ENCODE measurements around the gene GAS5.
"Not testable (repeated sequence)": the region's sequence is repeated elsewhere in the genome, so short reads cannot be mapped to it uniquely, and the experiment has no call there.

The GAS5 gene

GRCh38 chr1:173867753-173868265 lies at the start of gene GAS5:
TSS of gene GAS5 (minus strand) at chr1:173867989.
- DNase-seq (ENCODE audit: low read depth): peak; percentile 100

DNA sequence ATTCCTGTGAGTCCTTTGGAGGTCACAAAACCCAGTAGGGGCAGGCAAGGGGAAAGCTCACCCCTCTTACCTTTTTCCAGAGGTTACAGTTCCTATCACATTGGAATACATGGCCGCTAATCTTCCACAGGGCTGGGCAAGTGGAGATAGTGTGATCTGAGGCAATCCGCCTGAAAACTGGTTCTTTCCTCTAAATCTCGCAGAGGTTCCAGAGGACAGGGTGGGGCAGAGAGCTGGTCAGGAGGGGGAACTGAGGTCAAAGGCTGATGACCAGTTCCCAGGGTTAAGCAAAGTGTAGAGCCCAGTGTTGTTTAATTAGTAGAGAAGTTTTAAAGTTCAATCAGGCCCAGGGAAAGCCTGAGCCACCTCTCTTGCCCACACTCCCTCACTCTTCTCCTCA lies 49.4 kb upstream of the GAS5 start, which contains the start of gene SERPINC1:
TSS of gene SERPINC1 (minus strand) at position 179 of the 400 bp plus-strand sequence. CDS start at position 111, 68 bp downstream.
- DNase-seq (ENCODE audit: low read depth): no peak

- DNase-seq (ENCODE audit: low read depth): no peak
These were observed 48.9 kb upstream of the GAS5 start for GRCh38 chr1:173916667-173917066.

DNA sequence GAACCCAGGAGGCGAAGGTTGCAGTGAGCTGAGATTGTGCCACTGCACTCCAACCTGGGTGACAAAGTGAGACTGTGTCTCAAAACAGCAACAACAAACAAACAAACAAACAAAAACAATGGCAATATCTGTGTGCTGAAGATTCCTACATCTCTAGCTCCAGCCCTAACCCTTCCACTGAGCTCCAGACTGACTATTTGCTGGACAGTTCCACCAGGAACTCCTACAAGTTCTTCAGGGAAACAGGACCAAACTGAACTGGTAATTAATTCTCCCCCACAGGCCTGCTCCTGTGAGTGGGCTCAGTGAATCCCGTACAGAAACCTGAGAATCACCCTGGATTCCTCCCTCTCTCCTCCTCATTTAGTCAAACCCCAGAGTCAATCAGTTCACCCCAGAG lies 47.8 kb upstream of the GAS5 start:
- DNase-seq (ENCODE audit: low read depth): no peak

GRCh38 chr1:173914366-173914871 lies 46.6 kb upstream of the GAS5 start:
- DNase-seq (ENCODE audit: low read depth): peak; percentile 36

- DNase-seq (ENCODE audit: low read depth): no peak
These were observed 45.3 kb upstream of the GAS5 start for GRCh38 chr1:173913111-173913510.

- DNase-seq (ENCODE audit: low read depth): no peak
These were observed 36.2 kb upstream of the GAS5 start for GRCh38 chr1:173903827-173904531.

GRCh38 chr1:173900992-173901391 lies 33.2 kb upstream of the GAS5 start:
- DNase-seq (ENCODE audit: low read depth): no peak

DNA sequence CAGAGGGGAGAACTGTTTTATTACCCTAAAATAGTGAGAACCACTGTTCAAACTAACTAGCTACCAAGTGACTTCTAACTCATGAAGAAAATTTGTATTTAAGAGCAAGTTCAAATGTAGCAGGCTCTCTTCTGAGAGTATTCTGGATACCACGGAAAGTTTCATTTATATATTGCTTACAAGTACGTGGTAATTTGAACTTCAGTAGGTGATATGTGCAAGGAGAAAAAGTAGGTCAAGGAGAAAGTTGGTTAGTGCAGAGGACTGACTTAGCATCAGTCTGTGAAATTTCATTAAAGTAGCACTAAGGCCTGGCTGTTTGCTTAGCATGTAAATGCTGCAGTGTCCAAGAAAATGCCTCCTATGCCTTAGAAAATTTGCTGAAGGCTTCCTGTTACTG lies 32.6 kb upstream of the GAS5 start:
- no peak for DNase-seq (ENCODE audit: low read depth)

DNA sequence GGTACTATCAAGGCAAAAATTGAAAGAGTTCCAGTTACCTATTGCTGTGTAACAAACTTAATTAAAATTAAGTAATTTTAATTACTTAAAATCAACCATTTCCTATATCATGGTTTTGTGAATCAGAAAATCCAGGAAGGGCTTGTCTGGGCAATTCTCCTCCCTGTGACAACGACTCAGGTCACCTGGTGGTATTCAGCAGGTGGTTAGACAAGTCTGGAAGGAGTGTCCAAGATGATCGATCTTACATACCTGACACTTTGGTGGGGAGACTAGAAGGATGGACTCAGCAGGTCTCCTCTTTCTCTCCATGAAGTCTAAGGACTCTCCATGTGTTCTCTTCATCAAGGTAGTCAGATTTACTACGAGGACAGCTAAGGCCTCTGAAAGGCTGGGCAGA lies 26.4 kb upstream of the GAS5 start:
- DNase-seq (ENCODE audit: low read depth): no peak

- DNase-seq (ENCODE audit: low read depth): no peak
These were observed 25.8 kb upstream of the GAS5 start for GRCh38 chr1:173893611-173894010.

- DNase-seq (ENCODE audit: low read depth): no peak
These were observed 22.1 kb upstream of the GAS5 start for GRCh38 chr1:173889885-173890284.

DNA sequence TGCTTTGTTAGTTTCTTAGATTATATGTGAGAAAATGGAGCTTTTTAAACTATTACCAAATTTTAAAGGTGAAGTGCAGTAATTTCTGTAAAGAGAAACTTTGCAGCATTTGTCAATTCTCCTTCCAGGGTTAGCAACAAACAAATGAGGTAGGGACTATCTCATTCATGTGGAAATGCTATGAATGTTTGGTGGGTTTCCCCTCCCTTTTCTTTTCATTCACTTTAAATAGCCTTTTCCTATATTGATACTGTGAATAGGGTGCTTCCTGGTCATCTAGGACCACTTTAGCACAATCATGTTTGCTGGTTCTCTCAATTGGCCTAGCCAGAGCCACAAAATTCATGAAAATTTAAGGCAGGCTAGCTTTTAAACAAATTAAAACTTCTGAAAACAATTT lies 21.0 kb upstream of the GAS5 start:
- no peak for DNase-seq (ENCODE audit: low read depth)

DNA sequence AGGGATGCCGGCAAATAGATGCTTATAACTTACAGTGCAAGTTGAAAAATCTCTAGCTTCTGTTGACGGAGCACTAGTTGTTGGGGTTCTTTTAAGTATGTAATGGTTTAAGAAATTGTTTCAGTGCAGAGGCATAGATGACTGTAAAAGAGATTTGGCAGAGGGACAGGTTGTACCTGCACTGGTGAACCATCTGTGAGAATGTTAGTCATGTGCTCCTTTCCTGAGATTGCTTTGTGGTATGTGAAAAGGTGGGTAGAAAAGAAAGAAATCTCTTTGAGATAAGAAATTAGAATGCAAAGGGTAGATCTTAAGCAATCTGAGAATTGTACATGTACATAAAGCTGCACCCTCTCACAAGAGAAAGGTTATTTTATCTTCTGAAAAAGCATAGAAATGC lies 19.8 kb upstream of the GAS5 start:
- no peak for DNase-seq (ENCODE audit: low read depth)

- no peak for DNase-seq (ENCODE audit: low read depth)
These were observed 19.2 kb upstream of the GAS5 start for GRCh38 chr1:173886746-173887611.

- no peak for DNase-seq (ENCODE audit: low read depth)
These were observed 16.9 kb upstream of the GAS5 start for GRCh38 chr1:173884701-173885100.

DNA sequence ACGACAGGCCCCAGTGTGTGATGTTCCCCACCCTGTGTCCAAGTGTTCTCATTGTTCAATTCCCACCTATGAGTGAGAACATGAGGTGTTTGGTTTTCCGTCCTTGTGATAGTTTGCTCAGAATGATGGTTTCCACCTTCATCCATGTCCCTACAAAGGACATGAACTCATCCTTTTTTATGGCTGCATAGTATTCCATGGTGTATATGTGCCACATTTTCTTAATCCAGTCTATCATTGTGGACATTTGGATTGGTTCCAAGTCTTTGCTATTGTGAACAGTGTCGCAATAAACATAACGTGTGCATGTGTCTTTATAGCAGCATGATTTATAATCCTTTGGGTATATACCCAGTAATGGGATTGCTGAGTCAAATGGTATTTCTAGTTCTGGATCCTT lies 13.3 kb upstream of the GAS5 start:
- DNase-seq (ENCODE audit: low read depth): not testable (repeated sequence)

- no peak for DNase-seq (ENCODE audit: low read depth)
These were observed 10.5 kb upstream of the GAS5 start for GRCh38 chr1:173878251-173878650.

DNA sequence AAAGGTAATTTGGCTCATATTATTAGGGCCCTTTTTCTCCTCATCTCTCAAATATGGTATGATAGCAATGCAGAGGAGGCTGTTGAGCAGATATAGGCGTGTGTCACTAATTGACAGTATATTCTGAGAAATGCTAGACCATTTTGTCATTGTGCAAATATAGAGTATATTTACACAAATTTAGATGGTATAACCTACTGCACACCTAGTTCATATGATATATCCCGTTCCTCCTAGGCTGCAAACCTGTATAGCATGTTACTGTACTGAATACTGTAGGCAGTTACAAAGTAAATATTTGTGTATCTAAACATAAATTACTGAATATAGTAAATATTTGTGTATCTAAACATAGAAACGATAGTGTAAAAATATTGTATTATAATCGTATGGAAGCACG lies 8.9 kb upstream of the GAS5 start:
- DNase-seq (ENCODE audit: low read depth): no peak

DNA sequence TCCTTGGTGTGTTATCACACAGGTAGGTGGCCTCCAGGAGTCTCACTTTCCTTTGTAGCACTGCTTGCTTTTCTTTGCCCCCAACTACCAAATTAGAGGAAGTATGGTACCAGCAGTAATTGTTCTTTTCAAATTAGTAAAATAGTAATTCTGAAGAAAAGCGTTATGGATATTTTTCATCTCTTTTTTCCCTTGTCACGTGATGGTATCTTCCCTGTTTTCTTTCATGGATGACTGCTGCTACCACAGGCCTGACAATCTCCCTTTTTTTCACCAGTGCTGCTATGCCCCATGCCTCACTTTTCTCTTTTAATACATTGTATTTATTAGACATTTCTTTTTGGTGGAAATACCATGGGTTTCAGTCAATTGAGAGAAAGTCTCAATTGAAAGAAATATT lies 3.7 kb upstream of the GAS5 start:
- no peak for DNase-seq (ENCODE audit: low read depth)

DNA sequence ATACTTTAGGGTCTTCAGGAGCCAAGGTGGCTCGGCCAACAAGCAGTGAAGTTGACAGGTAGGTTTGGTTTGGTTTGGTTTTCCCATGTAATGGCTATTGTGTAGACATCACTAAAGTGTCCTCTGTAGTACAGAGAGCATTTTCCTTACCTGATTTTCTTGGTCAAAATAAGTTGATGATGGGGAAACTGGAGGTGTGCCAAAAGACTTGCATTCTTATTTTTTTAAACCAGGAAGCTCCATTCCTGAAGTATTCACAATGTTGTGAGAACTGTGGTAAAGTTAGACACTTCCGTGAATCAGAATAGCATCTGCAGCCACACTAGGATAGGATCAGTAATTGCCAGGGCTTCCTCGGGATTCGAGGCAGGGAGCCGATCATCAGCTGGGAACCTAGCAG lies 3.3 kb upstream of the GAS5 start:
- DNase-seq (ENCODE audit: low read depth): no peak

DNA sequence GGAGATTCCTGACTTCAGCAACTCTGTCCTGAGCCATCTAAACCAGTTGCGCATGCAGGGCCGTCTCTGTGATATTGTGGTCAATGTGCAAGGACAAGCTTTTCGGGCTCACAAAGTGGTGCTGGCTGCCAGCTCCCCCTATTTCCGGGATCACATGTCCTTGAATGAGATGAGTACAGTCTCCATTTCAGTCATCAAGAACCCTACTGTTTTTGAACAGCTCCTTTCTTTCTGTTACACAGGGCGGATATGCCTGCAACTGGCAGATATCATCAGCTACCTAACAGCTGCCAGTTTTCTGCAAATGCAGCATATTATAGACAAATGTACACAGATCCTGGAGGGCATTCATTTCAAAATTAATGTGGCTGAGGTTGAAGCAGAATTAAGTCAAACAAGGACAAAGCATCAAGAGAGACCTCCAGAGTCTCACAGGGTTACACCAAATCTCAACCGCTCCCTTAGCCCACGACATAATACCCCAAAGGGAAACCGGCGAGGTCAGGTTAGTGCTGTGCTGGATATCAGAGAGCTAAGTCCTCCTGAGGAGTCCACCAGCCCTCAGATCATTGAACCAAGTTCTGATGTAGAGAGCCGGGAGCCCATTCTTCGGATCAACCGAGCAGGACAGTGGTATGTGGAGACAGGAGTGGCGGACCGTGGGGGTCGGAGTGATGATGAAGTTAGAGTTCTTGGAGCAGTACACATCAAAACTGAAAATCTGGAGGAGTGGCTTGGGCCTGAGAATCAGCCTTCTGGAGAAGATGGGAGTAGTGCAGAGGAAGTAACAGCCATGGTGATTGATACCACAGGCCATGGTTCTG lies 2.7 kb upstream of the GAS5 start:
- DNase-seq (ENCODE audit: low read depth): no peak

Measured in iris pigment epithelial cell (primary cell).